ENCODE data around the gene TBX20. TPM values are rescaled to one million over a fixed set of nuclear protein-coding genes. Genes with fewer than 3 reads are reported as not detected.

Gene TBX20
- total and polyA plus RNA-seq, 12 donors, result 0.13 to 13.5 (median 1.8) TPM; not detected in 3

DNA sequence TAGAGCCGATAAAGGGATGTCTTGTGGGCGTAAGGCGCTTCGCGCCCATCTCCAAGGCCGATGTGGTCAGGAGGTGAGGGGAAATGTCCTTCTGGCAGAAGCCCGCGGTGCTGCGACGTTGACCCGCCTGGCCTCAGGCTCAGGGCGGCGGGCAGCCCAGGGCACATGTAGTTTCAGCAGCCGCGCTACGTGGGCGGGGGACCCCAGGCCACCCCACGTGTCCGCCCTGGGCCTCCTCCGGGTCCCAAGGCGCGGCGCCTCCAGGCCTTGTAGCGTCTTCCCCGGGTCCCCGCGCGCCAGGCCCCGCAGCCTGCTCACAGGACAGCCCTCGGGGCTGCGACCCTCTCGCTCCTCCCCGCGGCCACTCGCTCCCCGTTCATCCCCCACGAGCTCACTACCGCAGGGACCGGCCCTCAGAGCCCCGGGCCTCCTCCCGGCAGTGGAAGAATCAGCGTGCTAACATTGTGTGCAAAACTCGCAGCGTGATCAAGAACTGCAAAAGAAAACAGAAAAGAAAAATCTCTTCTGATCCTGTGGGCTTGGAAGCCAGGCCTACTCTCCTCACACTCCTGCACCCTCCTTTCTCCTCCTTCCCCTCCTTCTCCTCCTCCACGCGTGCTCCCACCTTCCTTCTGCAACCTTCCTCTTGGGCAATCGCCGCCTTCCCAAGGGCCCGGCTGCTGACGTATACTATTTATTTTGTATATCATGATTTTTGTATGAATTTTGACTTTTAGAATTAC lies 4.4 kb upstream of the TBX20 start:
- Histone ChIP-seq H3K4me1 (replicated peaks in 1 of 2) (peaks cover 0 to 10% of the 10 kb centered on the region in 2 donors), H3K4me3 (no peak overlapping the region), H3K9me3 (replicated peaks in 1 of 3) (no peaks in the 10 kb centered on the region), H3K27ac (no peak overlapping the region), H3K27me3 (peaks cover 93% of the 10 kb centered on the region), H3K36me3 (replicated peaks in 1 of 2) (no peaks in the 10 kb centered on the region)
- 9 to 23% (median 13%) methylated on average over 13 to 50 of the region's 50 CpGs for WGBS, 4 donors
- TF ChIP-seq CTCF (IDR thresholded peaks at IDR 0.05) (no peak), POLR2A (IDR thresholded peaks at IDR 0.05) (no peak)
- no peak for DNase-seq
- intact Hi-C loops (cut with DNase I), result no loop called here

DNA sequence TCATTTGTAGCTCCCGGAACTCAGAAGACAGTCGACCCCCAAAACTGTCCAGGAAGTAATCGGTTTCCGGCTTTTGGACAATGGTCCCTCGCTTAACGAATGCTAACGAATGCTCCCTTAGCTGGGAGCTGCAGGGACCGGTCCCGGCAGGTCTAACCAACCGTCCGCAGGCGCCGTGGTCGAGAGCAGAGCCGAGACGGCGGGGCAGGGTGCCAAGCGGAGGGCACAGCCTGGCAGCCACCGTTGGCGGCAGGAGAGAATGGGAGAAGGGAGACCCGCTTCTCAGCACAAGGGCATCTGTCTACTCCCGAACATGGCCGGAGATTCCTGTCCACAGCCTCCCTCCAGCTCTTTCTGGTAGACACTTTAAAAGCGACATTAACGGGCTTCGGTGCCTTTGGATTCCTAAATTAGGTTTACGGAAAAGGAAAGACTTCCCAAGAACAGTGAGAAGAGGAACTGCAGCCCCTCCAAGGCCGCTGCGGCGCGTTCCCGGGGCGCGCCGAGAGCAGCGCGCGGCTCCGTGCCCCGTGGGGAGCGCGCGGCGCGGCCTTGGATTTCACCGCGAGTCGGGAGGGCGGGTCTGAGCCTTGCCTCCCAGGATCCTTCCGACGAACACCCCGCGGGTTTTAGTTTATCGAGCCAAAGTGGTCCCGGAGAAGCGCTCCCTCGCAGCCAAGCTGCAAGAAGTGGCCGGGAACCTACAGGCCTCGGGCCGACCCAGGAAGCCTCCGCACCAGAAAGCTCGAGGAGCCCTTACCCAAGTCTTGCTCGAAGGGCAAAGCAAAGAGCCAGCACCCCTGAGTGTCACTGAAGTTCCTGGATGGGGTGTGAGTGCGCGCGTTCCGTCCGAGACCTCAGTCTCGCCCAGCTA lies 3.6 kb upstream of the TBX20 start:
- H3K4me1 ChIP-seq (replicated peaks in 1 of 2), result peaks cover 0 to 10% of the 10 kb centered on the region in 2 donors
- no peak overlapping the region for H3K4me3 ChIP-seq
- intact Hi-C loops (cut with DNase I), result no loop called here
- no peak for DNase-seq
- no peaks in the 10 kb centered on the region for H3K9me3 ChIP-seq (replicated peaks in 1 of 3)
- 3 to 6% (median 5%) methylated on average over 42 to 69 of the region's 69 CpGs for WGBS, 4 donors
- H3K27ac ChIP-seq, result no peak overlapping the region
- H3K36me3 ChIP-seq (replicated peaks in 1 of 2), result no peaks in the 10 kb centered on the region
- TF ChIP-seq POLR2A (IDR thresholded peaks at IDR 0.05) (no peak), CTCF (IDR thresholded peaks at IDR 0.05) (no peak)
- peaks cover 93% of the 10 kb centered on the region for H3K27me3 ChIP-seq

DNA sequence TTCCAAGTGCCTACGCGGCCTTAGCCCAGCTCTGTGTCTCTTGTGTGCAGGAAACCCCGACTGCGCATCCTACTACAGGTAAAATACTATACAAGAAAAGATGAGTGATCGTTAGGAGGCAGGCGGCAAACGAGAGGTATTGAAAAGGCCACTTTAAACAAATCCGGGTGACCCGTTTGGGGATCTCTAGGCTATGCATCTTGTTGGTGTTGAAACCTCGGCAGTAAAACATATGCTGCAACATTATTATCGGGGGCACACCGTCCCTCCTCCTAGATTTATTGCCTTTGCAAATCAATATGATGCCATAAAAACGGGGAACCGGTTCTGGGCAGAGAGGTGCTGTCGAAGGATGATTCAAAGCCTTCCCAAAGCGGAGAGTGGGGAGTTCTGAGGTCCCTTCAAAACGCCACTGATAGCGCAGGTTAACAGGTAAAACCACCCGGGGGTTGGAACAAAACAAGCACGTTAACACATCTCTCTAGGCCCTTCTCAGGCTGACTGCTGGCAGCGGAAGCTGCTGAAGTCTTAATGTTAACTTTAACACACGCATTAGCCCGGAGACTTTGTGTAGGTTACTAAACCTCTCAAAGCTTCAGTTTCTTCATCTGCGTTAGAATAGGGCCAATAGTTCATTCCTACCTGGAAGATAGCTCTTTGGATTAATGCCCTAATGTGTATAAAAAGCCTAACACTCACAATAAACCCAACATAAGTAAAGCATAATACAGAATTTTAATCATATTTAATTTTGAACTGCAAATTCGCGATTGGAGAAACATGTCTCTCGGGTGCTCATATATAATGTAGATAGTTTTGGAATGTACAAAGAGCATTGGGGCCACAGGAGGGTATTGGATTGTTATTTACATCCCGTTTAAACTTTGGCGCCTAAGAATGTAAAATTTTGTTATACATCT lies 2.6 kb upstream of the TBX20 start:
- intact Hi-C loops (cut with DNase I), result no loop called here
- Histone ChIP-seq H3K4me1 (replicated peaks in 1 of 2) (peaks cover 0 to 10% of the 10 kb centered on the region in 2 donors), H3K27me3 (peaks cover 93% of the 10 kb centered on the region), H3K4me3 (no peak overlapping the region), H3K36me3 (replicated peaks in 1 of 2) (no peaks in the 10 kb centered on the region), H3K9me3 (replicated peaks in 1 of 3) (no peaks in the 10 kb centered on the region), H3K27ac (peak overlapping the region in 1 of 5 donors; percentile 17)
- DNase-seq, result no peak
- WGBS, 4 donors, result 11 to 14% (median 13%) methylated on average over 29 of the region's 29 CpGs
- no peak for TF ChIP-seq CTCF (IDR thresholded peaks at IDR 0.05)
- no peak for TF ChIP-seq POLR2A (IDR thresholded peaks at IDR 0.05)
